ENCODE data around the gene PPIB.

Gene PPIB

GRCh38 chr15:64155802-64156651 lies 6.8 kb downstream of the PPIB start:
- peaks cover 8% of the 10 kb centered on the region for H3K27me3 ChIP-seq (ENCODE audit: insufficient read depth, low read length, poor library complexity)
- no peak overlapping the region for H3K18ac ChIP-seq (ENCODE audit: low read length)
- H3K4me1 ChIP-seq (ENCODE audit: control insufficient read depth, low read depth, low read length) = no peaks in the 10 kb centered on the region
- no CpG with 5 or more reads among the region's 15 CpGs for WGBS (ENCODE audit: extremely low coverage, insufficient coverage, low lambda C conversion rate)
- no peak overlapping the region for H3K56ac ChIP-seq (ENCODE audit: low read length)
- peaks cover 15% of the 10 kb centered on the region for H3K79me1 ChIP-seq (ENCODE audit: low read length)
- DNase-seq = no peak
- no peak overlapping the region for H3K4ac ChIP-seq (ENCODE audit: low read depth, low read length)
- no peak overlapping the region for H4K8ac ChIP-seq (ENCODE audit: low read depth, low read length)
- H3K9ac ChIP-seq (ENCODE audit: low read length) = no peak overlapping the region
- no peak overlapping the region for H2BK5ac ChIP-seq (ENCODE audit: low read length)
- no peak overlapping the region for H3K23ac ChIP-seq (ENCODE audit: low read length)
- H3K36me3 ChIP-seq (ENCODE audit: control insufficient read depth, insufficient read depth, low read length) = peaks cover 31% of the 10 kb centered on the region
- H3K27ac ChIP-seq (ENCODE audit: low read depth, low read length) = no peak overlapping the region
- no peak overlapping the region for H2BK120ac ChIP-seq (ENCODE audit: low read depth, low read length)
- no peak overlapping the region for H2AK5ac ChIP-seq (ENCODE audit: low read length)
- no peak overlapping the region for H3K4me2 ChIP-seq (ENCODE audit: low read length)
- no peak overlapping the region for H4K5ac ChIP-seq (ENCODE audit: low read length)
- no peak overlapping the region for H3K4me3 ChIP-seq (ENCODE audit: low read length)
- peaks cover 6% of the 10 kb centered on the region for H3K79me2 ChIP-seq (ENCODE audit: control insufficient read depth, insufficient read depth, low read length)
- no peak overlapping the region for H2BK15ac ChIP-seq (replicated peaks; ENCODE audit: low read depth)

- Histone ChIP-seq H2BK5ac (ENCODE audit: low read length) (no peak overlapping the region), H2BK120ac (ENCODE audit: low read depth, low read length) (no peak overlapping the region), H3K4me1 (ENCODE audit: control insufficient read depth, low read depth, low read length) (no peaks in the 10 kb centered on the region), H3K27ac (ENCODE audit: low read depth, low read length) (no peak overlapping the region), H2AK5ac (ENCODE audit: low read length) (no peak overlapping the region), H3K56ac (ENCODE audit: low read length) (no peak overlapping the region), H3K79me1 (ENCODE audit: low read length) (peaks cover 7% of the 10 kb centered on the region), H3K79me2 (ENCODE audit: control insufficient read depth, insufficient read depth, low read length) (no peaks in the 10 kb centered on the region), H3K4me3 (ENCODE audit: low read length) (no peak overlapping the region), H3K36me3 (ENCODE audit: control insufficient read depth, insufficient read depth, low read length) (peaks cover 25% of the 10 kb centered on the region), H4K5ac (ENCODE audit: low read length) (no peak overlapping the region), H3K4me2 (ENCODE audit: low read length) (no peak overlapping the region), H3K4ac (ENCODE audit: low read depth, low read length) (no peak overlapping the region), H3K27me3 (ENCODE audit: insufficient read depth, low read length, poor library complexity) (peaks cover 8% of the 10 kb centered on the region), H2BK15ac (replicated peaks; ENCODE audit: low read depth) (no peak overlapping the region), H3K23ac (ENCODE audit: low read length) (no peak overlapping the region), H4K8ac (ENCODE audit: low read depth, low read length) (no peak overlapping the region), H3K18ac (ENCODE audit: low read length) (no peak overlapping the region), H3K9ac (ENCODE audit: low read length) (peak overlapping the region; percentile 30)
- DNase-seq = peak; percentile 93
- WGBS (ENCODE audit: extremely low coverage, insufficient coverage, low lambda C conversion rate) = no CpG with 5 or more reads among the region's 12 CpGs
These were observed 9.1 kb downstream of the PPIB start for GRCh38 chr15:64153480-64154367.

GRCh38 chr15:64152507-64153387 lies 10.1 kb downstream of the PPIB start:
- H3K4me3 ChIP-seq (ENCODE audit: low read length) = no peak overlapping the region
- no peak overlapping the region for H2BK5ac ChIP-seq (ENCODE audit: low read length)

GRCh38 chr15:64151727-64152506 lies 10.9 kb downstream of the PPIB start, which contains the start of gene SNX22:
TSS of gene SNX22 (plus strand) at chr15:64151731. CDS start at chr15:64151776, 45 bp downstream.
- H3K4ac ChIP-seq (ENCODE audit: low read depth, low read length) = no peak within 1 kb of the TSS
- H3K79me2 ChIP-seq (ENCODE audit: control insufficient read depth, insufficient read depth, low read length) = no peaks in the 10 kb centered on the region
- no peak within 1 kb of the TSS for H2BK15ac ChIP-seq (replicated peaks; ENCODE audit: low read depth)
- no CpG with 5 or more reads among the region's 83 CpGs for WGBS (ENCODE audit: extremely low coverage, insufficient coverage, low lambda C conversion rate)
- no peak for DNase-seq
- H3K27me3 ChIP-seq (ENCODE audit: insufficient read depth, low read length, poor library complexity) = peaks cover 8% of the 10 kb centered on the region
- H3K79me1 ChIP-seq (ENCODE audit: low read length) = no peaks in the 10 kb centered on the region
- H3K56ac ChIP-seq (ENCODE audit: low read length) = peak within 1 kb of the TSS; percentile 78
- no peak within 1 kb of the TSS for H3K18ac ChIP-seq (ENCODE audit: low read length)
- peak within 1 kb of the TSS; percentile 61 for H3K9ac ChIP-seq (ENCODE audit: low read length)
- H4K5ac ChIP-seq (ENCODE audit: low read length) = no peak within 1 kb of the TSS
- H3K27ac ChIP-seq (ENCODE audit: low read depth, low read length) = peak within 1 kb of the TSS; percentile 13
- H3K4me1 ChIP-seq (ENCODE audit: control insufficient read depth, low read depth, low read length) = no peaks in the 10 kb centered on the region
- H4K8ac ChIP-seq (ENCODE audit: low read depth, low read length) = no peak within 1 kb of the TSS
- H2BK5ac ChIP-seq (ENCODE audit: low read length) = no peak within 1 kb of the TSS
- peak within 1 kb of the TSS; percentile 9 for H3K23ac ChIP-seq (ENCODE audit: low read length)
- H2AK5ac ChIP-seq (ENCODE audit: low read length) = no peak within 1 kb of the TSS
- peak within 1 kb of the TSS; percentile 69 for H3K4me2 ChIP-seq (ENCODE audit: low read length)
- peak within 1 kb of the TSS; percentile 45 for H3K4me3 ChIP-seq (ENCODE audit: low read length)
- no peak within 1 kb of the TSS for H2BK120ac ChIP-seq (ENCODE audit: low read depth, low read length)
- H3K36me3 ChIP-seq (ENCODE audit: control insufficient read depth, insufficient read depth, low read length) = peaks cover 9% of the 10 kb centered on the region

More at GRCh38 chr15:64152507-64153387, 10.1 kb downstream of the PPIB start:
- Histone ChIP-seq H3K4me2 (ENCODE audit: low read length) (peak overlapping the region; percentile 24), H3K27me3 (ENCODE audit: insufficient read depth, low read length, poor library complexity) (peaks cover 8% of the 10 kb centered on the region), H3K79me1 (ENCODE audit: low read length) (peaks cover 2% of the 10 kb centered on the region), H3K4me1 (ENCODE audit: control insufficient read depth, low read depth, low read length) (no peaks in the 10 kb centered on the region), H3K27ac (ENCODE audit: low read depth, low read length) (no peak overlapping the region), H3K4ac (ENCODE audit: low read depth, low read length) (no peak overlapping the region), H3K56ac (ENCODE audit: low read length) (no peak overlapping the region), H3K23ac (ENCODE audit: low read length) (no peak overlapping the region), H2BK120ac (ENCODE audit: low read depth, low read length) (no peak overlapping the region), H2BK15ac (replicated peaks; ENCODE audit: low read depth) (no peak overlapping the region), H3K18ac (ENCODE audit: low read length) (no peak overlapping the region), H2AK5ac (ENCODE audit: low read length) (no peak overlapping the region), H4K8ac (ENCODE audit: low read depth, low read length) (no peak overlapping the region), H4K5ac (ENCODE audit: low read length) (no peak overlapping the region), H3K9ac (ENCODE audit: low read length) (no peak overlapping the region), H3K36me3 (ENCODE audit: control insufficient read depth, insufficient read depth, low read length) (peaks cover 16% of the 10 kb centered on the region), H3K79me2 (ENCODE audit: control insufficient read depth, insufficient read depth, low read length) (no peaks in the 10 kb centered on the region)
- peak; percentile 37 for DNase-seq
- WGBS (ENCODE audit: extremely low coverage, insufficient coverage, low lambda C conversion rate) = no CpG with 5 or more reads among the region's 27 CpGs

Measured in mesendoderm (in vitro differentiated cells).